ENCODE data around the gene KLHL26. TPM values are rescaled to one million over a fixed set of nuclear protein-coding genes. Genes with fewer than 3 reads are reported as not detected.

KLHL26 gene
- total and polyA plus RNA-seq, 2 experiments from 2014 or later, result 8.2 to 8.6 TPM

DNA sequence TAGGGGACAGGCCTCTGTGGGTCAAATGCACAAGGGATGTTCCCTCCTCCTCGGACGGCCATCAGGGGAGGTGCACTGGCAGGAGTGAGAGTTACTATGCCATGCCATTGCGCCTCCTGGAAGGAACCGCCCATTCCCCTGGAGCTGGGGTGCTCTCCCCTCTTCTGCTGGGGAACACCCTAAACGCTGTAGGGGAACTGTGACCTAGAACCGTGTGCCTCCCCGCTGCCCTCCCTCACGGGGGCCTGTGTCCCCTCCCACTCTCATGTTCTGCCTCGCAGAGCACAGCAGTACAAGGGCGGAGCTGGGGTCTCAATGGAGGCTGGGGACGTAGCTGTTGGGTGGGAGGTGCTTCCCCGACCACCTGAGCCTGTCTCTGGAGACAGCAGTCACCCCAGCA is 29.5 kb downstream of the KLHL26 start:
- no peaks in the 10 kb centered on the region for H3K4me1 ChIP-seq (ENCODE audit: low read depth)
- no peak overlapping the region for H3K27ac ChIP-seq
- H3K9me3 ChIP-seq (ENCODE audit: low read depth), result no peaks in the 10 kb centered on the region
- peaks cover 3% of the 10 kb centered on the region for H3K36me3 ChIP-seq
- no peak overlapping the region for H3K4me3 ChIP-seq
- TF ChIP-seq, protein P1, sequence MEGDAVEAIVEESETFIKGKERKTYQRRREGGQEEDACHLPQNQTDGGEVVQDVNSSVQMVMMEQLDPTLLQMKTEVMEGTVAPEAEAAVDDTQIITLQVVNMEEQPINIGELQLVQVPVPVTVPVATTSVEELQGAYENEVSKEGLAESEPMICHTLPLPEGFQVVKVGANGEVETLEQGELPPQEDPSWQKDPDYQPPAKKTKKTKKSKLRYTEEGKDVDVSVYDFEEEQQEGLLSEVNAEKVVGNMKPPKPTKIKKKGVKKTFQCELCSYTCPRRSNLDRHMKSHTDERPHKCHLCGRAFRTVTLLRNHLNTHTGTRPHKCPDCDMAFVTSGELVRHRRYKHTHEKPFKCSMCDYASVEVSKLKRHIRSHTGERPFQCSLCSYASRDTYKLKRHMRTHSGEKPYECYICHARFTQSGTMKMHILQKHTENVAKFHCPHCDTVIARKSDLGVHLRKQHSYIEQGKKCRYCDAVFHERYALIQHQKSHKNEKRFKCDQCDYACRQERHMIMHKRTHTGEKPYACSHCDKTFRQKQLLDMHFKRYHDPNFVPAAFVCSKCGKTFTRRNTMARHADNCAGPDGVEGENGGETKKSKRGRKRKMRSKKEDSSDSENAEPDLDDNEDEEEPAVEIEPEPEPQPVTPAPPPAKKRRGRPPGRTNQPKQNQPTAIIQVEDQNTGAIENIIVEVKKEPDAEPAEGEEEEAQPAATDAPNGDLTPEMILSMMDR (IDR thresholded peaks at IDR 0.05; ENCODE audit: low read depth, low read length), result no peak
- no peak for DNase-seq (ENCODE audit: low read depth in 1 of 2, low spot score in 1 of 2)
- H3K27me3 ChIP-seq, result no peaks in the 10 kb centered on the region

DNA sequence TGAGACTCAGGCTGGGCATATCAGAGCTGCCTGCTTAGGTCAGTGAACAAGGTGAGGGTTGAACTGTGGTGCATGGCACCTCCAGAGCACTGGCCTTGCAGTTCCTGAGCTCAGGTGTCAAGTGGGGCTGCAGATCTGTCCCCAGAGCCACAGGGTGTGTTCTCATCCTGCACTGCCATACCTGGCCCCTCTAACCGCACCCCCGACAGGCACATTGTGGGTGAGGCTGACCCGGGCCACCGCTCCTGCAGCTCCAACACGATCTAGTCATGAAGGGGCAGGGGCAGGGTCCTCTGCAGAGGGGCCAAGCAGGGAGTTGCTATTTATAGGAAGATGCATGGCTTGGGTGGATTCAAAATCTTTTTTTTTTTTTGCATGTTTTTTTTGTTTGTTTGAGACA is 30.0 kb downstream of the KLHL26 start:
- Histone ChIP-seq H3K4me1 (ENCODE audit: low read depth) (no peaks in the 10 kb centered on the region), H3K36me3 (peaks cover 3% of the 10 kb centered on the region), H3K27ac (no peak overlapping the region), H3K27me3 (no peaks in the 10 kb centered on the region), H3K4me3 (no peak overlapping the region), H3K9me3 (ENCODE audit: low read depth) (no peaks in the 10 kb centered on the region)
- TF ChIP-seq, protein P1 (IDR thresholded peaks at IDR 0.05; ENCODE audit: low read depth, low read length), result no peak
- DNase-seq (ENCODE audit: low read depth in 1 of 2, low spot score in 1 of 2), result no peak

DNA sequence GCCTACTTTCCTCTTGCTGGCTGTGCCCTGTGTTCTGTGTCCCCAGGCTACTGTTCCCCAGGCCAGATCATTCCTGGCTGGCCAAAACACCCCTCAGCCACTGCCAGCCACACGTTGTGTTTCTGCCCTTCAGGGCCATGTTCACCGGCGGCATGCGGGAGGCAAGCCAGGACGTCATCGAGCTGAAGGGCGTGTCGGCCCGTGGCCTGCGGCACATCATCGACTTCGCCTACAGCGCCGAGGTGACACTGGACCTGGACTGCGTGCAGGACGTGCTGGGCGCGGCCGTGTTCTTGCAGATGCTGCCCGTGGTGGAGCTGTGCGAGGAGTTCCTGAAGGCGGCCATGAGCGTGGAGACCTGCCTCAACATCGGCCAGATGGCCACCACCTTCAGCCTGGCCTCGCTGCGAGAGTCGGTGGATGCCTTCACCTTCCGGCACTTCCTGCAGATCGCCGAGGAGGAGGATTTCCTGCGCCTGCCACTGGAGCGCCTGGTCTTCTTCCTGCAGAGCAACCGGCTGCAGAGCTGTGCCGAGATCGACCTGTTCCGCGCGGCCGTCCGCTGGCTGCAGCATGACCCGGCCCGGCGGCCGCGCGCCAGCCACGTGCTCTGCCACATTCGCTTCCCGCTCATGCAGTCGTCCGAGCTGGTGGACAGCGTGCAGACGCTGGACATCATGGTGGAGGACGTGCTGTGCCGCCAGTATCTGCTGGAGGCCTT is 30.9 kb downstream of the KLHL26 start:
- no peak overlapping the region for H3K4me3 ChIP-seq
- TF ChIP-seq, protein P1 (IDR thresholded peaks at IDR 0.05; ENCODE audit: low read depth, low read length), result no peak
- no peak overlapping the region for H3K27ac ChIP-seq
- H3K36me3 ChIP-seq, result peaks cover 3% of the 10 kb centered on the region
- no peaks in the 10 kb centered on the region for H3K4me1 ChIP-seq (ENCODE audit: low read depth)
- no peaks in the 10 kb centered on the region for H3K9me3 ChIP-seq (ENCODE audit: low read depth)
- no peak for DNase-seq (ENCODE audit: low read depth in 1 of 2, low spot score in 1 of 2)
- H3K27me3 ChIP-seq, result no peaks in the 10 kb centered on the region

DNA sequence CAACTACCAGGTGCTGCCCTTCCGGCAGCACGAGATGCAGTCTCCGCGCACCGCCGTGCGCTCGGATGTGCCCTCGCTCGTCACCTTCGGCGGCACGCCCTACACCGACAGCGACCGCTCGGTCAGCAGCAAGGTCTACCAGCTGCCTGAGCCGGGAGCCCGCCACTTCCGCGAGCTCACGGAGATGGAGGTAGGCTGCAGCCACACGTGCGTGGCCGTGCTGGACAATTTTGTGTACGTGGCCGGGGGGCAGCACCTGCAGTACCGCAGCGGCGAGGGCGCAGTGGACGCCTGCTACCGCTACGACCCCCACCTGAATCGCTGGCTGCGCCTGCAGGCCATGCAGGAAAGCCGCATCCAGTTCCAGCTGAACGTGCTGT is 31.4 kb downstream of the KLHL26 start:
- no peak for DNase-seq (ENCODE audit: low read depth in 1 of 2, low spot score in 1 of 2)
- Histone ChIP-seq H3K36me3 (peaks cover 3% of the 10 kb centered on the region), H3K9me3 (ENCODE audit: low read depth) (no peaks in the 10 kb centered on the region), H3K27ac (no peak overlapping the region), H3K4me1 (ENCODE audit: low read depth) (no peaks in the 10 kb centered on the region), H3K27me3 (no peaks in the 10 kb centered on the region), H3K4me3 (no peak overlapping the region)
- TF ChIP-seq, protein P1 (IDR thresholded peaks at IDR 0.05; ENCODE audit: low read depth, low read length), result no peak

DNA sequence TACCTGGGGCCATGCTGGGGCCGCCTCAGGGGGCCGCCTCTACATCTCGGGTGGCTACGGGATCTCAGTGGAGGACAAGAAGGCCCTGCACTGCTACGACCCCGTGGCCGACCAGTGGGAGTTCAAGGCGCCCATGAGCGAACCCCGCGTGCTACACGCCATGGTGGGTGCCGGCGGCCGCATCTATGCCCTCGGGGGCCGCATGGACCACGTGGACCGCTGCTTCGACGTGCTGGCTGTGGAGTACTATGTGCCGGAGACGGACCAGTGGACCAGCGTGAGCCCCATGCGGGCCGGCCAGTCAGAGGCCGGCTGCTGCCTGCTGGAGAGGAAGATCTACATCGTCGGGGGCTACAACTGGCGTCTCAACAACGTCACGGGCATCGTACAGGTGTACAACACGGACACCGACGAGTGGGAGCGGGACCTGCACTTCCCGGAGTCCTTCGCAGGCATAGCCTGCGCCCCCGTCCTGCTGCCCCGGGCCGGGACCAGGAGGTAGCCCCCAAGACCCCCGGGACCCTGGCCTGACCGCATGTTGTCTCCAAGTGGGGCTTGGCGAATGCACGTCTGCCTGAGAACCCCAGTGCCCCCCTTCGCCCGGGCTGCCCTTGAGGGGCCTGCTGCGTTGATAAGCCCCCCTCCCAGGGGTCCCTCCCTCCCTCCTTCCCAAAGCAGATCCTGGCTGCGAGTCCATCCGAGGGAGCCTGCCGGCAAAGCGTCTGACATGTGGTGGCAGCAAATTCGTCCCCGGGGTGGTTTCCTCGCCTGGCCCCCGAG is 32.1 kb downstream of the KLHL26 start:
- H3K27ac ChIP-seq, result no peak overlapping the region
- no peaks in the 10 kb centered on the region for H3K9me3 ChIP-seq (ENCODE audit: low read depth)
- H3K27me3 ChIP-seq, result no peaks in the 10 kb centered on the region
- H3K4me1 ChIP-seq (ENCODE audit: low read depth), result no peaks in the 10 kb centered on the region
- H3K36me3 ChIP-seq, result peaks cover 3% of the 10 kb centered on the region
- TF ChIP-seq, protein P1 (IDR thresholded peaks at IDR 0.05; ENCODE audit: low read depth, low read length), result no peak
- DNase-seq (ENCODE audit: low read depth in 1 of 2, low spot score in 1 of 2), result no peak
- no peak overlapping the region for H3K4me3 ChIP-seq

Data from cardiac muscle cell (in vitro differentiated cells and primary cell).